D341Med (cell line): ENCODE measurements around the gene TRH.
"Not testable (repeated sequence)": the region's sequence is repeated elsewhere in the genome, so short reads cannot be mapped to it uniquely, and the experiment has no call there.

Source experiments
- DNase-seq: peaks from one replicate; pipeline ENCODE4 v3.0.0; 2012; ENCODE audit warnings: low spot score

Gene TRH

DNA sequence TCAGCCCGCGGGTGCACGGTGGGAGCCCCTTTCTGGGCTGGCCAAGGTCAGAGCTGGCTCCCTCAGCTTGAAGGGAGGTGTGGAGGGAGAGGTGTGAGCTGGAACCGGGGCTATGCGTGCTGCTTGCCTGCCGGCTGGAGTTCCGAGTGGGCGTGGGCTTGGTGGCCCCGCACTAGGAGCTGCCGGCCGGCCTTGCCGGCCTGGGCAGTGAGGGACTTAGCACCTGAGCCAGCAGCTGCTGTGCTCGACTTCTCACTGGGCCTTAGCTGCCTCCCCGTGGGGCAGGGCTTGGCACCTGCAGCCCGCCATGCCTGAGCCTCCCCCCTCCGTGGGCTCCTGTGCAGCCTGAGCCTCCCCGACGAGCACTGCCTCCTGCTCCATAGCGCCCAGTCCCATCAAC, 36.0 kb downstream of the TRH start:
- no peak for DNase-seq

DNA sequence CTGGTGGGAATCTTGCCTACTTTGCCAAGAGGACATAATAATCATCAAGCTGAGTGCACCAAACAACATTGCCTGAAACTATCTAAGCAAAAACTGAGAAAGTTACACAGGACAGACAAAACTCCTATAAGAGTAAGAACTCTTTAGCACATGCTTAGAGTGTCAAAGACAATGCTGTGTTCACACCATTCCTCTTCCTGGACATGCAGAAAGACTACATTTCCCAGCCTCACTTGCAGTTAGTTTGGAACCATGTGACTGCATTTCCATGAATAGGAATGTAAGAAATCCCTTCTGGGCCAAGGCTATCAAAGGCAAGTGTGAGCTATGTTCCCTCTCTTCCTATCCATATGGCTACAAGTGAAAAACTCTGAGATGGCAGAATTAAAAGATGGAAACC, 37.6 kb downstream of the TRH start:
- not testable (repeated sequence) for DNase-seq

DNA sequence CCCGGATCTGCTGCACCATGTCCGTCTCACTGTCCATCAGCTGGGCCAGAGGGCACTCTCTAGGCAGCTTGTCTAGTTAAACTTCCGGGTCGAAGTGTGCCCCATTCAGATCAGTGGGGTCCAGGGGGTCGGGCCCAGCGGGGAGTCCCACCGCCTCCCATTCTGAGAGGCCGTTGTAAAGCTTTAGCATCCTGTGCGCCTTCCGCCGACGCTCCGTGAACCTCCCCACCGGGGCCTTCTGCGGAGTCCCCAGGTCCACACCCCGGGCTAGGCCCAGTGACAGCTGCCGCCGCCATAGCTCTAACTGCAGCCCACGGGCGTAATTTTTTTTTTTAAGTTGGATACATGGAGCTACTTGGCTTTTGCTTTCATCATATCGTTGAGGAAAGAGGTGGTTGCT, 38.7 kb downstream of the TRH start:
- not testable (repeated sequence) for DNase-seq

DNA sequence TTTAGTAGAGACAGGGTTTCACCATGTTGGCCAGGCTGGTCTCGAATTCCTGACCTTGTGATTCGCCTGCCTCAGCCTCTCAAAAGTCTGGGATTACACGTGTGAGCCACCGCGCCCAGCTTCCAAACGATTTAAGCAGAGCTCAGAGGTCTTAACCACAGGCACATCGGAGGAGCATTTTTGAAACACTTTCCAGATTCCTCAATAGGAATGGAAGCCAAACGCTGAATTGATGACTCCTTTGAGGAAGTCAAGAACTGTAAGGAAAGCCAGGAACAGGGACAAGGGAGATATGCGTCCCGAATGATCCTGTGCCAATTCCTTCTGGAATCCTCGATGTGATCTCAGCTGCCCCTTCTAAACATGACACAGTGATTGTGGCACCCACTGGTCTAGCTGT, 40.0 kb downstream of the TRH start:
- DNase-seq, result no peak

DNA sequence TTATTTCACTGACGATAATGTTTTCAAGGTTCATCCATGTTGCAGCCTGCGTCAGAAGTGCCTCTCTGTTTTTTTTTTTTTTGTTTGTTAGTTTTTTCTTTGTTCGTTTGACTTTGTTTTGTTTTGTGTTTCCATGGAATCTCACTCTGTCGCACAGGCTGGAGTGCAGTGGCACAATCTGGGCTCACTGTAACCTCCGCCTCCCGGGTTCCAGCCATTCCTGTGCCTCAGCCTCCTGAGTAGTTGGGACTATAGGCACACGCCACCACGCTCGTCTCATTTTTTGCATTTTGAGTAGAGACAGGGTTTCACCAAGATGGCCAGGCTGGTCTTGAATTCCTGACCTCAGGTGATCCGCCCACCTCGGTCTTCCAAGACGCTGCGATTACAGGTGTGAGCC, 43.1 kb downstream of the TRH start:
- DNase-seq, result not testable (repeated sequence)

DNA sequence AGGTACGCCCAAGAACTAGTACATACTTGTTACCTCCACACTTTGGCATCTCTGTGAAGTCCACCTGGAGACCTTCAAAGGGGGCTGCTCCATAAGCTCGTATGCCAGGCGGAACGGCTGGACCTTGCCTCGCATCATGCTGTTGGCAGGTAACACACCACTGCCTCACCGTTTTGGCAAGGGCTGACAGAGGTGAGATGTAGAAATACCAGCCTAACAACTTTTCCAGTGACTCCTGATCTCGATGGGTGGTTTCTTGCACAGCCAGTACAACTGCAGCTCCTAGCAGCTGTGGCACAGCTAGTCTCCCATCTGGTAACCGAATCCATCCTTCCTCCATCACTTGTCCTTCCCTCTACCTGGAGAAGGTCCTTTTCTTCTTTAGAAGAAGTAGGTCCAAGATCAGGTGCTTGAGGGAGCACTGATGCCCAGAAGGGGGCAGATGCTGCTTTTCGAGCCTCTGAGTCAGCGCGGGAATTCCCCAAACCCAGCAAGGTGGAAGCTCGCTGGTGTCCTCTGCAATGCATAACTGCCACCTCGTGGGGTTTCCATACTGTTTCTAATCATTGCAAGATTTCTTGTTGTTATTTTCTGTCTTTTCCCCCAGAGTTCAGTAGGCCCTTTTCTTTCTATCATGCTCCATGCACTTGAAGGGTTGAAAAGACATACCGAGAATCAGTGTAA, 51.8 kb downstream of the TRH start:
- DNase-seq, result not testable (repeated sequence)

DNA sequence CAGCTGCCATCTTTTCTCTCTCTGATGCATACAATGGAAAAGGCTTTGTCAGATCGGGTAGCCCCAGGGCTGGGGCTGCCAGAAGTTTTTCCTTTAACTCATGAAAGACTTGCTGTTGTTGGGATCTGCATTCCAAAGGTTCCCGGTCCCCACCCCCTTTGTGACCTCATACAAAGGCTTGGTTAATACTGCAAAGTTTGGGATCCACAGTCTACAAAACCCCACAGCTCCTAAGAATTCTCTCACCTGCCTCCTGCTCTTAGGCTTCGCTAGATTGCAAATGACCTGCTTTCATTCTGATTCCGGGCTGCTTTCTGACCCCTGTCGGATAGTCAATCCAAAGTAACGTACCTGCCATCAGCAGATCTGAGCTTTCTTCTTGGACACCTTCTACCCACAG, 52.9 kb downstream of the TRH start:
- DNase-seq, result not testable (repeated sequence)
